Effector memory CD4-positive, alpha-beta T cell (primary cell): ENCODE measurements around the gene NOBOX.
"Not testable (repeated sequence)": the region's sequence is repeated elsewhere in the genome, so short reads cannot be mapped to it uniquely, and the experiment has no call there.

Experiments
- DNase-seq, 3 donors: peaks; one replicate each; pipeline ENCODE4 v3.0.0-alpha.2; 2020
- H3K27ac ChIP-seq: 2 replicates; pipeline ENCODE4 v1.7.0; 2013; ENCODE audit warnings: mild to moderate bottlenecking, low read length, moderate library complexity; ENCODE audit not compliant: insufficient read depth, poor library complexity, severe bottlenecking
- H3K27me3 ChIP-seq: replicated peaks from 2 replicates; pipeline ENCODE4 v1.7.0; 2013; ENCODE audit warnings: mild to moderate bottlenecking, low read length; ENCODE audit not compliant: insufficient read depth, control insufficient read depth, poor library complexity, severe bottlenecking
- H3K36me3 ChIP-seq: 2 replicates; pipeline ENCODE4 v1.7.0; 2013; ENCODE audit warnings: mild to moderate bottlenecking, low read length, moderate library complexity; ENCODE audit not compliant: control insufficient read depth, insufficient read depth
- H3K4me1 ChIP-seq: 2 replicates; pipeline ENCODE4 v1.7.0; 2013; ENCODE audit warnings: low read length, mild to moderate bottlenecking; ENCODE audit not compliant: control insufficient read depth, insufficient read depth, poor library complexity, severe bottlenecking
- H3K4me3 ChIP-seq: 2 replicates; pipeline ENCODE4 v1.7.0; 2013; ENCODE audit warnings: low read length, low read depth, mild to moderate bottlenecking; ENCODE audit not compliant: insufficient read depth, poor library complexity, severe bottlenecking
- H3K9me3 ChIP-seq: 2 replicates; pipeline ENCODE4 v1.7.0; 2013; ENCODE audit warnings: mild to moderate bottlenecking, low read length, moderate library complexity; ENCODE audit not compliant: control insufficient read depth

Gene NOBOX

DNA sequence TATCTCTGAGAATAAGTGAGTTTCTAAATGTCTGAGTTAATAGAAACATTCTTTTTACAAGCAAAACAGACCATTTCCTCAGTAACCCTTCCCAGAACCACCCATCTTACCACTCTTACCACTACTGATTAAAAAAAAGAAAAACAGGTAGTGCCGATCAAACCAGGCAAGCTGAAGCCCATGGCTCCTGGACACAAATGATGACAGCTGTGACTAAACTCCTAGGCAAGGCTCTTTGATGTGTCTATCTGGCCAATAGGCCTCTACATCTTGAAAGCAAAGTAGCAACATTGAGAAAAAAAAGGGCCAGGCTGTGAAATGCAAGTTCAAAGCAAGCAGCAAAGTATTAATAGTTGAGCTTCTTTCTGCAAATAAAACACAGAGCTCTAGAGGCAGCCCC is 54.9 kb downstream of the NOBOX start:
- not testable (repeated sequence) for H3K27ac ChIP-seq, H3K4me1 ChIP-seq, H3K27me3 ChIP-seq, H3K9me3 ChIP-seq, H3K4me3 ChIP-seq, H3K36me3 ChIP-seq, DNase-seq
